ENCODE results near the gene PKN2. TPM values are rescaled to one million over a fixed set of nuclear protein-coding genes. Genes with fewer than 3 reads are reported as not detected.
A peak's percentile ranks its signal among the peaks of the same experiment; 100 is the strongest.

Gene PKN2
- total RNA-seq, 6 experiments from 2014 or later, result 32.4 to 43.6 (median 35.7) TPM

DNA sequence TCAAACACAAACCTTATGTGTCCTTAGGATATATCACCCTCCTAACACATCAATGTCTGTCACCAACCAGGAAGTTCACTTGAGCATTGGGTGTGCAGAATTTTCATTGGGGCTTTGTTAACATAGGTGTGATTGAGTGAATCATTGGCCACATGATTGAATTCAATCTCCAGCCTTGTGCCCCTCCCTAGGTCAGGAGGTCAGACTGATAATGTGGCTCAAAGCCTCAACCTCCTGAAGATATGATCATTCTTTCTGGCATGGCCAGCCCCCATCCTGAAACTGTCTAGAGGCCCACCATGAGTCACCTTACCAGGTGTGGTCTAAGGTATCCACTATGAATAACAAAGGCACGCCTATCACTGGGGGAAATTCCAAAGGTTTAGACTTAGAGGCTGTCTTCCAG, 90.1 kb downstream of the PKN2 start:
- H3K9me3 Mint-ChIP-seq, result no peaks in the 10 kb centered on the region
- H3K4me1 Mint-ChIP-seq (ENCODE audit: low read depth), result peaks cover 23% of the 10 kb centered on the region
- peaks cover 1% of the 10 kb centered on the region for H3K27me3 Mint-ChIP-seq (ENCODE audit: insufficient read depth)
- H3K4me3 Mint-ChIP-seq, result peak overlapping the region; percentile 22; the same call in 1 of the 2 replicates
- no peak for DNase-seq
- H3K36me3 Mint-ChIP-seq (ENCODE audit: low read depth), result peaks cover 34% of the 10 kb centered on the region
- H3K27ac Mint-ChIP-seq, result peak overlapping the region; percentile 86
- TF ChIP-seq, protein P1, sequence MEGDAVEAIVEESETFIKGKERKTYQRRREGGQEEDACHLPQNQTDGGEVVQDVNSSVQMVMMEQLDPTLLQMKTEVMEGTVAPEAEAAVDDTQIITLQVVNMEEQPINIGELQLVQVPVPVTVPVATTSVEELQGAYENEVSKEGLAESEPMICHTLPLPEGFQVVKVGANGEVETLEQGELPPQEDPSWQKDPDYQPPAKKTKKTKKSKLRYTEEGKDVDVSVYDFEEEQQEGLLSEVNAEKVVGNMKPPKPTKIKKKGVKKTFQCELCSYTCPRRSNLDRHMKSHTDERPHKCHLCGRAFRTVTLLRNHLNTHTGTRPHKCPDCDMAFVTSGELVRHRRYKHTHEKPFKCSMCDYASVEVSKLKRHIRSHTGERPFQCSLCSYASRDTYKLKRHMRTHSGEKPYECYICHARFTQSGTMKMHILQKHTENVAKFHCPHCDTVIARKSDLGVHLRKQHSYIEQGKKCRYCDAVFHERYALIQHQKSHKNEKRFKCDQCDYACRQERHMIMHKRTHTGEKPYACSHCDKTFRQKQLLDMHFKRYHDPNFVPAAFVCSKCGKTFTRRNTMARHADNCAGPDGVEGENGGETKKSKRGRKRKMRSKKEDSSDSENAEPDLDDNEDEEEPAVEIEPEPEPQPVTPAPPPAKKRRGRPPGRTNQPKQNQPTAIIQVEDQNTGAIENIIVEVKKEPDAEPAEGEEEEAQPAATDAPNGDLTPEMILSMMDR (IDR thresholded peaks at IDR 0.05), result no peak

DNA sequence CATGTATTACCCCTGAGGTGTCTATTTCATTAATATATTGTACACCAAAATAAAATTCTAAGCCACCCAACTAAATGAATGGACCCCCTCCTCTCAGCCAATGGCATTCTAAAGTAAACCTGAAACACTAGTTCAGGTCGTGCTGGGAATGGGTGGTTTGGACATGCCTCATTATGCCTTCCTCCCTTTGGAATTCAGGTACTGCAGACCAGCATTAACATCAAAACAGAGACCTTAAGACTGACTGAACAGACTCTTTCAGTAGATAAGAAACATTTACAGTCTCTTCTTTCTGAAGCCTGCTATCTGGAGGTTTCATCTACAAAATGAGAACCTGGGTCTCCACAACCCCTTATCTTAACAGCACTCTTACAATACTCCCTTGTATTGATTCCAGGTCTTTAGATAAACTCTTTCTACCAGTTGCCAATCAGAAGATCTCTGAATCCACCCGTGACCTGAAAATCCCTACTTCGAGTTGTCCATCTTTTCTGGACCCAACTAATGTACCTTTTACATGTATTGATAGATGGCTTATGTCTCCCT, 93.6 kb downstream of the PKN2 start:
- Mint-ChIP-seq H3K4me1 (ENCODE audit: low read depth) (peaks cover 41% of the 10 kb centered on the region), H3K27me3 (ENCODE audit: insufficient read depth) (peaks cover 1% of the 10 kb centered on the region), H3K9me3 (no peaks in the 10 kb centered on the region), H3K36me3 (ENCODE audit: low read depth) (peaks cover 34% of the 10 kb centered on the region), H3K27ac (no peak overlapping the region), H3K4me3 (no peak overlapping the region)
- DNase-seq, result no peak
- TF ChIP-seq, protein P1 (IDR thresholded peaks at IDR 0.05), result no peak

DNA sequence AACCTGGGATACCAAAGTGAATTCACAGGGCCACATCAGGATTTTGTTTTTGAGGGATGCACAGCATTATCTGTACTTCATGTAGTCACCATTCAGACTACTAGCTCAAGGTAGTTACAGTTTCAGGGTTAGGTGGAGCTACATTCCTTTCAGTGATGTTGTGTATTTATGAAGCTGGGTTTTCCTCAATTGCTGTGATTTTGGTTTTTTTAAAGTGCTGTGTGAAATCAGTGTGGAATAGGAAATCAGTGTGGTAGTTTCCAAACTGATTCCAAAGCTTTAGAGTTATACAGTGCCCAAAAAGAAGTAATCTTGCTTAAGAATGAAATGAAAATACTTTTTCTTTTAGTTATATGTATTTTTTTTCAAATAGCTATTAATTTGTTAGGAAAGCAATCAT, 95.8 kb downstream of the PKN2 start:
- no peak for DNase-seq
- TF ChIP-seq, protein P1 (IDR thresholded peaks at IDR 0.05), result no peak
- Mint-ChIP-seq H3K9me3 (no peaks in the 10 kb centered on the region), H3K27me3 (ENCODE audit: insufficient read depth) (peaks cover 1% of the 10 kb centered on the region), H3K4me3 (no peak overlapping the region), H3K4me1 (ENCODE audit: low read depth) (peaks cover 23% of the 10 kb centered on the region), H3K36me3 (ENCODE audit: low read depth) (peaks cover 27% of the 10 kb centered on the region), H3K27ac (no peak overlapping the region)

DNA sequence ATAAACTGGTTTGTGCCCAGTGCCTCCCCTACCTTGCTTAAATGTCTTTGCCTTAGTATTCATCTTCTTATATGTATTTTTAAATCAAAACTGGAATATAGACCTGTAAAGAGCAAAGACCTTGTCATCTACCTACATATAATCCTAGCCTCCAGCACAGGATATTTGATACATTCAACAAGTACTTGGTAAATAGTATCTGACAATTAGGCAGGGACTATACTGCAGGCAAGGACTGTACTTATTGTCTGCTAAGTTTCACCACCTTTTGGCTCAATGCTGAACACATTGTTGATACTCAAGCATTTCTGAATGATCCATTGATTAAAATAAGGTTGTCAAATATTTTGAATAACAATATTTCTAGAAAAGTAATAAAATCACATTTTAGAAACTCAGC, 96.4 kb downstream of the PKN2 start:
- no peak overlapping the region for H3K27ac Mint-ChIP-seq
- H3K27me3 Mint-ChIP-seq (ENCODE audit: insufficient read depth), result no peaks in the 10 kb centered on the region; the same call in none of the 2 replicates
- peaks cover 21% of the 10 kb centered on the region for H3K36me3 Mint-ChIP-seq (ENCODE audit: low read depth)
- no peak overlapping the region for H3K4me3 Mint-ChIP-seq
- peaks cover 17% of the 10 kb centered on the region for H3K4me1 Mint-ChIP-seq (ENCODE audit: low read depth)
- H3K9me3 Mint-ChIP-seq, result no peaks in the 10 kb centered on the region
- TF ChIP-seq, protein P1 (IDR thresholded peaks at IDR 0.05), result no peak
- no peak for DNase-seq

DNA sequence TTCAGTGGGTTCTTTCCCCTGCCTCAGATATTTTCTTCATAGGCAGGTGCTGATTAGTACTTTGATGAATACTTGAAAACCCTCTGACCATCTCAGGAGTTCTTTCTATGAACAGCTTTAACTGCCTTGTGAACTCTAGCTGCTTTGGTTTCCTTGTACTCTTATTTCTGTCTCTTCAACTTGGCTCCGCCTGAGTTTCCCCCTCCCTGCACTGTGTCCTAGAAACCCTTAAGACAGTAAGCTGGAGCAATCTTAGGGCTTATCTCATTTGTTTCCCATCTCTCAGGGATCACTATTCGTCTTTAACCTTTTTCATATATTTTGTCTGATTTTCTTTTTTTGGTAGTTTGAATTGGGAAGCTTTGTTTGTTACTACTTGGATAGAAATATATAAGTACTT, 99.1 kb downstream of the PKN2 start:
- Mint-ChIP-seq H3K27ac (no peak overlapping the region), H3K4me1 (ENCODE audit: low read depth) (peaks cover 26% of the 10 kb centered on the region), H3K27me3 (ENCODE audit: insufficient read depth) (no peaks in the 10 kb centered on the region; the same call in 1 of the 2 replicates), H3K9me3 (no peaks in the 10 kb centered on the region), H3K36me3 (ENCODE audit: low read depth) (peaks cover 4% of the 10 kb centered on the region; the same call in 1 of the 2 replicates), H3K4me3 (no peak overlapping the region)
- TF ChIP-seq, protein P1 (IDR thresholded peaks at IDR 0.05), result no peak
- no peak for DNase-seq

Data from HFFc6 (cell line).